ENCODE data around the gene RPIA.
"Not testable (repeated sequence)": the region's sequence is repeated elsewhere in the genome, so short reads cannot be mapped to it uniquely, and the experiment has no call there.

The RPIA gene

DNA sequence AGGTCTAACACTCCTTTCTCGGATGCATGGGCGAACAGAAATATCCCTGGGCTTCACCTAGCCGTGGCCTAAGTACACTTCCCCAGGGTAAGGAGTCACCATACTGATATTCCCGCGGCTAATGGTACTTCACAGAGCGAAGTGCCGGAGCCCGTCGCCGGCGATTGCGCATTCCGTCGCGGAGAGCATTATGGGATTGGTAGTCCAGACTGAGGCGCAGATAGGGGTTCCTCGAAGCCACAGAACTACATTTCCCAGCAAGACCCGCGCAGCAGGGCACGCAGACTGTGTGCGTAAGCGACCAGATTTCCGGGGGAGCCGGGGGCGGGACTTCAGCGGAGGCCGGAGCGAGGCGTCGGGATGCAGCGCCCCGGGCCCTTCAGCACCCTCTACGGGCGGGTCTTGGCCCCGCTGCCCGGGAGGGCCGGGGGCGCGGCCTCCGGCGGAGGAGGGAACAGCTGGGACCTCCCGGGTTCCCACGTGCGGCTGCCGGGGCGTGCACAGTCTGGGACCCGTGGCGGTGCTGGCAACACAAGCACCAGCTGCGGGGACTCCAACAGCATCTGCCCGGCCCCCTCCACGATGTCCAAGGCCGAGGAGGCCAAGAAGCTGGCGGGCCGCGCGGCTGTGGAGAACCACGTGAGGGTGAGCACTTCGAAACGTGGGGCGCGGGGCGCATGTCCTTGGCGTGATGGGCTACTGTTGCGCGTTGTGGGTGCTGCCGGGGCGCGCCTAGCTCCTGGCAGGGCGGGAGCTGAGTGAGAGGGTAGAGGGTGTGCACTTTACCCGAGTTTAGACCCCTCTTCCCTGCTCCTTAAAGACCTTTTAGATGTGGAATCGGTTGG is at the start of gene RPIA:
RPIA (plus strand) TSS at position 335 of the 845 bp plus-strand sequence; CDS start at position 361, 26 bp downstream.
- peak; percentile 95 for DNase-seq

DNA sequence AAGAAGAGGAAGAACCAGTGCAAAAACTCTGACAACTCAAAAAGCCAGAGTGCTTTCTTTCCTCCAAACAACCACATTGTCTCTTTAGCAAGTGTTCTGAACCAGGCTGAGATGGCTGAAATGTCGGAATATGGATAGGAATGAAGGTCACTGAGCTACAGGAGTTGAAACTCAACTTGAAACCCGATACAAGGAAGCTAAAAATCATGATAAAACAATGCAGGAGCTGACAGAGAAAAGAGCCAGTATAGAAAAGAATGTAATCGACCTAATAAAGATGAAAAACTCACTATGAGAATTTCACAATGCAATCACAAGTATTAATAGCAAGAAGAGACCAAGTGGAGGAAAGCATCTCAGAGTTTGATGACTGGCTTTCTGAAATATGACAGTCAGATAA is 49.2 kb upstream of the RPIA start:
- no peak for DNase-seq

DNA sequence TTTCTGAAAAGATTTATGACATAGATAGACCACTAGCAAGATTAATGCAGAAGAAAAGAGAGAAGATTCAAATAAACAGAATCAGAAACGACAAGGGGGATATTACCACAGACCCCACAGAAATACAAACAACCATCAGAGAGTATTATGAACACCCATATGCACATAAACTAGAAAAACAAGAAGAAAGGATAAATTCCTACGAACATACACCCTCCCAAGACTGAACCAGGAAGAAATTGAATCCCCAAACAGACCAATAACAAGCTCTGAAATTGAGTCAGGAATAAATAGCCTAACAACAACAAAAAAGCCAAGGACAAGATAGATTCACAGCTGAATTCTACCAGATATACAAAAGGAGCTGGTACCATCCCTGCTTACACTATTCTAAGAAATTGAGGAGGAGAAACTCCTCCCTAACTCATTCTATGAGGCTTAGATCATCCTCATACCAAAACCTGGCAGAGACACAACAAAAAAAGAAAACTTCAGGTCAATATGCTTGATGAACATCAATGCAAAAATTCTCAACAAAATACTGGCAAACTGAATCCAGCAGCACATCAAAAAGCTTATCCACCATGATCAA is 46.1 kb upstream of the RPIA start:
- not testable (repeated sequence) for DNase-seq

DNA sequence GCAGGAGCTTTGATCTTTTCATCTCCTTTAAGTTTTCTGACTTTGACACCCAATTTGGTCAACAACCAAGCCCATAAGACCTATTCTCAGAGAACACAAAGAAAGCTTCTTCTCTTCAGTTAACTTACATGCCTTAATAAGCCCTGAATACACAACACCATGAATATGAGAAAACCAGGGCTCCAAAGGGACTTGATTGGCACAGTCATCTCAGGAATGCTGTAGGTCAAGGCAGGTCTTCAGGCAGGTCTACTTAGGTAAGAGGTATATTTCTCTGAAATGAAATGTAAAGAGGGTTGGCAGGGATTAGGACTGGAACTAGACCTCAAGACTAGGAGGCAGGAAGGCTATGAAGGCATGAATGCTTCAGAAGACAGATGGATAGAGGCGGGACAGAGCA is 39.8 kb upstream of the RPIA start:
- no peak for DNase-seq

DNA sequence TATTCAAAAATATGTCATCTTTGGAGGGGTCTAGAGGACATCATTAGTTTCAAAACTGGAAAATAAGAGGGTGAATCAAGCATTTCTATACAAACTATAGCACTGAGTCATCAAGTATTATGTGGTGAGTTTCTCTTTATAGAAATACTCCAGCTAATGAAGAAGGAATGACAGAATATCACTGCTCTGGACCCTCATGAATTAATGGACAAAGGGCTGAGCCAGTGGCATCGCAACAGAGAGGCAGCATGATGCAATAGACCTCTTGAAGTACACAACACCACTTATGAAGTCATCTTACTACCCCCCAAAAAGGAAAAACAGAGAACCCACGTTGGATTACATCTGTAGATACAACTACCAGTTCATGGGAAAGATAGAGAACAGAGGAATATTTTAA is 36.8 kb upstream of the RPIA start:
- DNase-seq = no peak

DNA sequence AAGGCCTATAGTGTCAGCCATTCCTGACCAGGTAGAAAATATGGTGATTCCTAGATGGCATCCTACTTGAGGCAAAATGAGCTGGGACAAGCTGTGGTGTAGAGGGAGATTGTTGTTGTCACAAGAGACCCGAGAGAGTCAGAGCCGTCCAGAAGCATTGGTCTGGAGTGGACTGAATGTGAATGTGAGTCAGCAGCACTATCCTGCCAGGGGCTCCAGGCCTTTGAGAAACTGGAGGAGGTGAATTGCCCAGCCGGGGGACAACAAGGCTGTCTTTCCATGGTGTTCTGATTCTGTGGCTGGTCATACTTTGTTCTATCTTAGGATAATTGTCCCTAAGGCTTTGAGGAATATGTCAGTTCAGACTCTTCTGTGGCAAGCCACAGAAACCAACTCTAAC is 34.8 kb upstream of the RPIA start:
- DNase-seq = no peak

DNA sequence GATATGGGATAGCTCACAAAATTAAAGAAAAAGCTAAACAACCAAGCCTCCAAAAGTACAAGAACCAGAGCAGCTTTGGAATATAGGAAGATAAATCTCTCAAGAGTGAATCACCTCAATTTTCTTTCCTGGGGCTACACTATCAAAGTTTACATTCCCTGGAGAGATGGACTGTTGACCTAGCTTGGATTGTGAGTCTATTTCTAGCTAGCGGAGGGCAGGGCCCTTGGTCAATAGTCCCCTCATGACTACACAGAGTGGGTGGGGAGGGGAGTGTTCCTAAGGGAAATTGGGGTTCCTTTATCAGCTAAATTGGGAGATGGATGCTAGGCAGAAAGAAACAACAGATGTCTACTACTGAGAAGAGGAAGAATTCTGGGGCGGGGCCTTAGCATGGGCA is 34.3 kb upstream of the RPIA start:
- DNase-seq = no peak

DNA sequence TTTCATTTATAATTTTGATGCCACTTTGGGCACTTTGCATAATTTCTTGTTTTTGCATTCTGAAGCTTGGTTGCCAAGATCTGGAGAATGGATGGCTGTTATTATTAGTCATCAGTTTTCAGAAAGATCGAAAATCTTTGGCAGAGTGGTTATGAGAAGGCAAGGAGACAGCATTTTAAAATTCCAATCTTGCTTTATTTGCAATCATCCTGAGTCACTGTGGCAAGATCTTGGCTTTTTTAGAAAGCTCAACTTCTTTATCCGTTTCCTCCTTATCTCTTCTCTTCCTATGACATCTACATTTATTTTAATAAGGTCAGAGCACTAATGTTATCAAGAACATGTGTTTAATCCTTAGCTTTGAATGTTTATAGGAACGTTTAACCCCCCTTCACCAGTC is 33.1 kb upstream of the RPIA start:
- no peak for DNase-seq

DNA sequence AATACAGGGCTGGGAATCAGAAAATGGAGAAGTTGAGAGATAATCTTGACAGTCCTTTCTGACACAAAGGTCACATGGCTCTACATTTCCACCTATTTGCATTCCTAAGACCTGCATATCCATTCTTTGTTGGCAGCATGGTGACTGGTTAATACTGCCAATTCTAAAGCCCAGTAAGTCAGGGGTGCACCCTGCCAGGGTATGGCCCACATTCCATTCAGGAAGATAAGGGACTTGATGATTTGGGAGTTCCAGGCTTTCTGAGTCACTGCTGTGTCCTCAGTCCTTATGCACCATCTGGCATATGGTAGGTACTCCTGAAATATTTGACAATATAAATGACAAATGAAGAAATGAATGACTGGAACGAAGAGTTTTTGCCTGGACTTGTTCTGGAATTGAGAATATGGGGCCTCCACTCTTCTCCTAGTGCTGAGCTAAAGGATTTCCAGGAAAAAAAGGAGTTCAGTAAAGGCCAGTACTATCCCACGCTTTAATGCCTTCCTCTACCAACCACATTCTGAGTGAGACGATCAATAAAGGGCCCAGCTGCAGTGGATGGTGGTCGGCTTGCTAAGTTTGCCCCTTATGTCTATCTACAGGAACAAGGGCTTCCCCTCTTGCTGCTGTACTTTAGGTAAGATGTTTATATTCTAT is 32.5 kb upstream of the RPIA start:
- DNase-seq = no peak

DNA sequence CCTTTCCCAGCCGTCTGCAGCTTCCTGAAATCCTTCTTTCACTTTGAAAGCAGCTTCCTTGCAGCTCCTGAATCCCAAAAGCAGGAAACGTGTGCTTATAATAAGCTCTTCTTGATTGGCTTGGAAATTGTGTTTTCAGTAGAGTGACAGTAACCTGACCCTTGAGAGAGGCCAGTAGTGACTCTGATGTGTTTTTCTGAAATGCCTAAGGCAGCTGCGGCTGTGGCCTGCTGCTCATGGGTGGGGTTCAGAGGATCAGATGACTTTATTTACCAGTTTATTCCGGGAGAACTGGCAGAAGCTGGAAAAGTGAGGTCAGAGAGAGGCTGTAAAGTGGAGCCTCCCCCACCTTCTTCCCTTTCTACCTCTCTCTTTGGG is 31.9 kb upstream of the RPIA start:
- DNase-seq = no peak

DNA sequence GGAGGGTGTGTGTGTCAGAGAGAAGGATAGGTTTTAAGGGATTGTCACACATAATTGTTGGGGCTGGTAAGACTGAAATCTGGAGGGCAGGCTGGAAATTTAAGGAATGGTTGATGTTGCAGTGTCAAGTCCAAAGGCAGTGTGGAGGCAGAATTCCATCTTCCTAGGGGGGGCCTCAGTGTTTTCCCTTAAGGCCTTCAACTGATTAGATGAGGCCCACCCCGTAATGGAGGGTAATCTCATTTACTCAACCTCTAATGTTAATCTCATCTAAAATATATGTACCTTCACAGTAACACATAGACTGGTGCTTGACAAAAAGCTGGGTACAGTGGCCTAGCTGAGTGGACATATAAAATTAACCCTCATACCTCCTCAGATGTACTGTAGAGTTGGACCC is 30.9 kb upstream of the RPIA start:
- no peak for DNase-seq

DNA sequence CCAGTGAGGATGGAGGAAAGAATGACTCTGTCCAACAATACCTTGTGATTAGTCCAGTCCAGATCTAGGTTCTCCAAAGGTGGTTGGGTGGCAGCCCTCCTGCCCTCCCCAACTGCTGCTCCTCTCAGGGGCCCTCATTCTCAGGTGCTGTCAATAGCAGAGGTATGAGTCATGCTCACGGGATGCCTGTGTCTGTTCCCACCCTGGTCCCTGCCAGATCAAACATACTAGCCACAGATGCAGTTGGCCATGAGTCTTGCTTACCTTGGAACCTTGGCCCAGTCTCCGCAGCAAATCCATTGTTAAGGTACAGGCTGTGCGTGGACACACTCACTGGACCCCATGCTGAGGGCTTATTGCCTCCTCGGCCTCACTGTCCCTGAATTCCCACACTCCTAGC is 24.9 kb upstream of the RPIA start:
- no peak for DNase-seq

DNA sequence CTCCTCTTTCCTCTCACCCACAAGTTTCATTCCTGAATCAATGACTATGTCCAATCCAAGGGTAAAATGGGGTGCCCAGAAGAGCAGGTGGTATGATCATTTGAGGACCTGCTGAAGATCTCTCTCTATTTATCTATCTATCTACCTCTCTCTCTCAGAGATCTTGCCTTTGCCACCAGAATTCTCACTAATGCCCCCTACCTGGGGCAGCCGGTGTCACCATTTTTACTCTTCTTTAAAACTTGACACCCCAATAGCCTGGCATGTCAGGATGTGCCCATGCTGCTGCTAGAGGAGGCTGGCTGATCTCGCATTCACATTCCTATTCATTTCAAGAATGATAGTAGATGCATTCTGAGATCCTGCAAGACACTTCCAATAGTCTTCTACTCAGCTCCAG is 24.3 kb upstream of the RPIA start:
- DNase-seq = no peak

DNA sequence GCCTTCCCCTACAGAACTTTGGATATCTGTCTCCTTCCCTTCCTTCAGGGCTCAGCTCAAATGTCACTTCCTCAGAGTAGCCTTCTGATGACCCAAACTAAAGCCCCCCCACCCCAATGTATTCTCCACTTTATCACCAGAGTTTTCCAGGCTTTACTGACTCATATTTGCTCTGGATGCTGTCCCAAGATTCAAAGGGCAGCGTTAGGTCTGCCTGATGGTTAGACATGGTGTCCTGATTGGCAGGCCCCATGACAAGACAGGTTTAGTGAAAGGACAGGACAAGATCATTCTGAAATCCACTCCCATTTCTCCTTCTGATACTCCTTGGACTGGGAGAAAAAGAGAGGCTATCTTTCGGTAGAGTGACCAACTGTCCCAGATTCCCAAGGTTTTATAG is 22.6 kb upstream of the RPIA start:
- no peak for DNase-seq

DNA sequence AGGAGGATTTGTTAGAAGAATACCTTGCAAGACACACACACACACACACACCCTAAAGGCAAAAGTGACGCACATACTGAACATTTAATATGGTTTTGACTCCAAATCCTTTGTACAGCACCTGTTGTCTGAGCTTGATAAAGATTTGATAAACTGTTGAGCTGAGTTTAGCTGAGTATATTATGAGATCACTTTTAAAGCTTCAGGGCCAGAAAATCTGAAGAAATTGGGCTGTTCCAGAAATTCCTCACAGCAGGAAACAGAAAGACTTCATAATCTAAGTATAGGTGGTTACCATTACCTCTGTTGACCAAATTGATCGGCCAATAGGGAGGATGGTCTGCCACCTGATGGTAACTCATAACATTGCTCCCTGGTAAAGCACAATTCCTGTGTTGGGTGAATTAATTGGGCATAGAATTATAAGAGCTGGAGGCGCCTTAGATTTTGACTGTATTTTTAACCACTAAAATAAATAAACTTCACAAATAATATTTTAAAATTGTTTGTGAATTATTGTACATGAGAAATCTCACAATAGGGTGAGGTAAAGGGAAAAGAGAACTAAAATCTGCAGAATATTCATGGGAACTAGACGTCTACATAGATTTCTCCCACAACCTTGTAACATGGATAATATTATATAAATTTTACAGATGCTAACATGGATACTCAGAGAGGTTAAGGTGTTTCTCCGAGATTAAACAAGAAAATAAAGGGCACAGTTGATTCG is 21.8 kb upstream of the RPIA start:
- DNase-seq = no peak

DNA sequence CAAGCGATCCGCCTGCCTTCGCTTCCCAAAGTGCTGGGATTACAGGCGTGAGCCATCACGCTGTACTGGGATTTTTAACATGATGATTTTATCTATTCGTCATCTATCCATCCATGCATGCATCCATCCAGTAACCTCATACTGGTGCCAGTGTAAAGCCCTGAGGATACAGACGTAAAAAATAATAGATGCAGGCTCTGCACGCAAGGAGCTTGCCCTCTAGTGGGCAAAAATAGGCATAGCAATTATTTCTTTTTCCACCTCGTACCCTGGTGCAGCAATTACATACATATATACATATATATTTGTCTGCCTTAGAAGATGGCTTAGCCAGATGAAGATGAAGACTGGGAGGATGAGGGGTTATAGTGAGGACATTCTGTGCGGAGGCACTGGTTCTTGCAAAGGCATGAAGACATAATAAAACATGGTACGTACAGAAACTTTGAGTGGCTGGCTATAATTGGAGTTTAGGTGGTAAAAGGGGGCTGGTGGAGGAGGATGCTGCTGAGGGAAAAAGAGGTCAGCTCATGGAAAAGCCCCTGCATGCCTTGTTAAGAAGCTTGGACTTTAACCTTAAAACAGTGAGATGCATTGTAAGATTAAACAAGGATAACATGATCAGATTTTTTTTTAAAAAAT is 19.6 kb upstream of the RPIA start:
- DNase-seq = peak; percentile 10

DNA sequence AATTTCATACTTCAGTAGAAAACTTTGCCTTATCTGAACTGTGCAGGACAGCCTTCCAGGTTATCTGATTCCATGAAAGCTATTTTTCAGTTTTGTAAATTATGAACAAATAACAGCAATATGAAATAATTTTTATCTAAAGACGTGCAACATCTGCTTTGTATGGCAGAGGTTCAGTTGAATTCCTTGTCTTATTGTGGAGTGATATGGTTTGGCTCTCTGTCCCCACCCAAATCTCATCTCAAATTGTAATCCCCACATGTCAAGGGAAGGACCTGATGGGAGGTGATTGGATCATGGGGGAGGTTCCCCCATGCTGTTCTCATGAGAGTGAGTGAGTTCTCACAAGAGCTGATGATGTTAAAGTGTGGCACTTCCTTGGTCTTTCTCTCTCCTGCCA is 18.1 kb upstream of the RPIA start:
- DNase-seq = no peak

DNA sequence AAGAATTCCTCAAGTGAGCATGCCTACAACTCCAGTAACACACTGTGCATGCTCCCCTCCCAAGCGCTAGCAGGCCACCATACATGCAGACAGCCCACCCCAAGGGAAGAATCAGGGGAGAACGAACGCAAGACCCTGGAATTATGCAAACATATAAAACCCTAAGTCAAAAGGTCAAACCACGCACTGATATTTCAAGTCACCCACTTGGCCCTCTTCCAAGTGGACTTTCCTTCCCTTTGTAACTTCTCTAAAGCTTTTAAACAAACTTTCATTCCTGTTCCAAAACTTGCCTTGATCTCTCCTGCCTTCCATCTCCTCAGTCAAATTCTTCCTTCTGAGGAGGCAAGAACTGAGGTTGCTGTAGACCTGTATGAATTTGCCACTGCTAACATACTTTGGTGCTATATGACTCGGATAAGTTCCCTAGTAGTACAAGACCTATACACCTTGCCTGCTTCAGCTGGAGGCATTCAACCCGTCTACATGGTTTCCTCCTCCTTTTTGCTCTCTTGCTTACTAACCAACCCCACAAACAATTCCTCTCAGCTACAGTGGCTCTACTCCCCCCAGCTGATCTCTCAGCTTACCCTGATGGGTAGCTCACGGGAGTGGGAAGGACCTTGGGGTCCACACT is 11.1 kb upstream of the RPIA start:
- no peak for DNase-seq

DNA sequence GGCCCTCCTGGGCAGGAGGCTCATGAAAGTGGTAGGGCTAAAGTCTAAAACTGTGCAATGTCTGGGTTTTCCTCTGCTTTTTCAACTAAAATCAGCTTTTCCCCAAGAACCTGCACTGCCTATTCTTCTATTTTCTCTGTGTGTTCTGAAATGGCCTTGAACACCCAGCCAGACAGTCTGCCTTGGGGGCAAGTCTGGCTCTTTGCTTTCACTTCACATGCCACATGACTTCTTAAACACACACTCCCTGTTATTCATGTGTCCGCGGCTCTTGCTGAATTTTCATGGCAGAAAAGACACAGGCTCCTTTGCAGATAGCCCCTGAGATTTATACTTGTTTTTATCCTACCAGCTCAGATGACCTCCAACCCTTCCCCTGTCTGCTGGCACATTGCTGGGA is 10.6 kb upstream of the RPIA start:
- DNase-seq = no peak

DNA sequence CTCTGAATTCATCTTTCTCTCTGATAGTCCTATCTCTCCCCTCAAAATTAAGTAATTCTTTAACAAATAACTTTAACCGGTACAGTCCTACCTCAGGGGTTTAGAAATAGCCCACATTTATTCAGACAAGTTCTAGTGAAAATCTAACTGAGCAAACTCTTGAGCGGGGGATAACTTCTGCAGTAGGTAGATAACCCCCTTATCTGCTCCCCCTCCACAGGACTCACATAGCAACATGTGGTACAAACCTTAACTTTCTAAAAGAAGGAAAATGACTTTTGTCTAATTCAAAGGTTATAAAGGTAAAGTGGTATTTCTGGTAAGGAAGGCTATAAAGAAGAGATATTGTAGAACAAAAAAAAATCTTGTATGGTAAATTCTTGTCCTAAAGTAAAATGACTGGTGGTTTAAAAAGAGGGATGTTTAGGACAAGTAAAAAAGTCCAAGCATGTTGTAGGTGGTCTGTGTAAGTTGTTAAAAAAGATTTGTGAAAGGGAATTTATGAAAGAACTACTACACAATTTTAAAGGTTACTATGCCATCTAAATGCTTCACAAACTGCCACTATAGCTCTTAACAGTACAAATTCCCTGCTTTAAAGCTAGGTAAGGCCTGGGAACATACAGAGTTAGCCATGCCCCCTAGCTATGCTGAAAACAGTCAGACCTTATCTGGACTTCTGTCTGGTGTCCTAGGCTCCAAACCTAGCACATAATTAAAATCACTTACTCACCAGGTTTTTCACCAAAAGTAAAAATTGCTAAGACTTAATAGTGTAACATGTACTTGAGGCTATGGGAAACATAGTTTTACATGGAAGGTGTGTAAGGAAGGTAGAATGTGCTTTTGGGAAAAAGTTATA is 8.1 kb upstream of the RPIA start:
- no peak for DNase-seq

DNA sequence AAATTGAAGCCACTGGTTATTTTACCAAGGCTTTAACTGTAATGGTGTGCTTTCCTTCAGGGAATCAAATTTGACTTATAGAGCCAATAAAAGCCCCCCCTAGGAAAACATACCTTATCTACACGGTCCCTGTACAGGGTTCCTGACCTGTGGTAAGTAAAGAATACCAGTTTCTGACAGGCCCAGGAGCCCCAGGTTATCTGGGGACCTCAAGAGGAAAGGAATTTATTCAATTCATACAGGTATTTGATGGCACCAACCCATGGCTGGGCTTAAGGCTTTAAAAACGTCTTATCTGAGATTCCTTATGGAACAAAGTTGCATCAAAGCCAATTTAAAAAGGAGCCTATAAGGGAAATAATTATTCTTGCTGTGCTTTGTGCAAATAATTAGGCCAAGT is 7.0 kb upstream of the RPIA start:
- no peak for DNase-seq

DNA sequence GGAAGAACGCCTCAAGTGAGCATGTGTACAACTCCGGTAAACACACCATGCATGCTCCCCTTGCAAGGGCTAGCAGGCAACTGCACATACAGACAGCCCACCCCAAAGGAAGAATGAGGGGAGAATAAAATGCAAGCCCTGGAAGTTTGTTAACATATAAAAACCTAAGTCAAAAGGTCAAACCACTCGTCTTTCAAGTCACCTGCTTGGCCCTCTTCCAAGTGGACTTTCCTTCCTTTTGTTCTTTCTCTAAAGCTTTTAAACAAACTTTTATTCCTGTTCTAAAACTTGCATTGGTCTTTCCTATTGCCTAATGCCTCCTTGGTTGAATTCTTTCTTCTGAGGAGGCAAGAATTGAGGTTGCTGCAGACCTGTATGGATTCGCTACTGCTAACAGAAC is 5.2 kb upstream of the RPIA start:
- DNase-seq = no peak
